ENCODE data around the gene FUNDC2. TPM values are rescaled to one million over a fixed set of nuclear protein-coding genes. Genes with fewer than 3 reads are reported as not detected.
A peak's percentile ranks its signal among the peaks of the same experiment; 100 is the strongest.

FUNDC2 gene
- total RNA-seq, 2 experiments from 2014 or later: 83.7 to 89.0 TPM

GRCh38 chrX:155028129-155028528 lies 1.5 kb downstream of the FUNDC2 start:
- POLR2A ChIA-PET: interaction anchor here (0.9 to 1.1 kb wide), 2 partner anchors 9 to 11 kb away, joined by 3 to 4 read pairs; no protein-coding TSS in a partner anchor
- peak overlapping the region; percentile 95 for H3K27ac Mint-ChIP-seq
- CTCF ChIA-PET: interaction anchor here (1.1 to 1.4 kb wide), 2 partner anchors 20 to 29 kb away, joined by 3 read pairs; no protein-coding TSS in a partner anchor
- ATAC-seq (peak; percentile 7), DNase-seq (peak; percentile 14)
- H3K4me3 Mint-ChIP-seq: peak overlapping the region; percentile 85
- H3K27me3 Mint-ChIP-seq: no peaks in the 10 kb centered on the region
- no peak for TF ChIP-seq CTCF (IDR thresholded peaks at IDR 0.05)
- H3K36me3 Mint-ChIP-seq (ENCODE audit: low read depth): no peaks in the 10 kb centered on the region
- intact Hi-C loops (cut with micrococcal nuclease): no loop called here
- peaks cover 25% of the 10 kb centered on the region for H3K4me1 Mint-ChIP-seq (ENCODE audit: low read depth)
- no peaks in the 10 kb centered on the region for H3K9me3 Mint-ChIP-seq

- H3K9me3 Mint-ChIP-seq: no peaks in the 10 kb centered on the region
- intact Hi-C loops (cut with micrococcal nuclease): no loop called here
These were observed 2.2 kb downstream of the FUNDC2 start for GRCh38 chrX:155028877-155029291.

GRCh38 chrX:155031657-155032056 lies 5.0 kb downstream of the FUNDC2 start:
- H3K36me3 Mint-ChIP-seq (ENCODE audit: low read depth): peaks cover 24% of the 10 kb centered on the region
- no peak for TF ChIP-seq CTCF (IDR thresholded peaks at IDR 0.05)
- no peak overlapping the region for H3K27ac Mint-ChIP-seq
- CTCF ChIA-PET: interaction anchor here (1.5 kb wide), 1 partner anchor 14 kb away, joined by 4 read pairs; no protein-coding TSS in a partner anchor
- ATAC-seq (no peak), DNase-seq (no peak)
- intact Hi-C loops (cut with micrococcal nuclease): no loop called here
- H3K4me1 Mint-ChIP-seq (ENCODE audit: low read depth): peaks cover 22% of the 10 kb centered on the region
- no peak overlapping the region for H3K4me3 Mint-ChIP-seq
- POLR2A ChIA-PET: interaction anchor here (0.6 kb wide), 1 partner anchor 1297 kb away, joined by 5 read pairs; no protein-coding TSS in a partner anchor
- H3K27me3 Mint-ChIP-seq: no peaks in the 10 kb centered on the region
- peaks cover 3% of the 10 kb centered on the region for H3K9me3 Mint-ChIP-seq

More at GRCh38 chrX:155028877-155029291, 2.2 kb downstream of the FUNDC2 start:
- no peaks in the 10 kb centered on the region for H3K27me3 Mint-ChIP-seq
- POLR2A ChIA-PET: interaction anchor here (0.9 kb wide), 1 partner anchor 10 kb away, joined by 4 read pairs; no protein-coding TSS in a partner anchor
- H3K4me1 Mint-ChIP-seq (ENCODE audit: low read depth): peaks cover 27% of the 10 kb centered on the region
- ATAC-seq (no peak), DNase-seq (no peak)
- TF ChIP-seq CTCF (IDR thresholded peaks at IDR 0.05): no peak
- CTCF ChIA-PET: interaction anchor here (1.1 kb wide), 1 partner anchor 28 kb away, joined by 3 read pairs; no protein-coding TSS in a partner anchor
- H3K36me3 Mint-ChIP-seq (ENCODE audit: low read depth): peaks cover 3% of the 10 kb centered on the region
- H3K4me3 Mint-ChIP-seq: peak overlapping the region; percentile 85
- H3K27ac Mint-ChIP-seq: peak overlapping the region; percentile 95

- Mint-ChIP-seq H3K27me3 (no peaks in the 10 kb centered on the region), H3K36me3 (ENCODE audit: low read depth) (peaks cover 35% of the 10 kb centered on the region), H3K4me1 (ENCODE audit: low read depth) (peaks cover 19% of the 10 kb centered on the region), H3K4me3 (no peak overlapping the region), H3K27ac (no peak overlapping the region), H3K9me3 (peaks cover 3% of the 10 kb centered on the region)
- no peak for ATAC-seq
- intact Hi-C loops (cut with micrococcal nuclease): no loop called here
- no peak for DNase-seq
- POLR2A ChIA-PET: interaction anchor here (1.0 kb wide), 1 partner anchor 9 kb away, joined by 3 read pairs; no protein-coding TSS in a partner anchor
- CTCF ChIA-PET: interaction anchor here (1.5 to 4.1 kb wide), 2 partner anchors 20 to 21 kb away, joined by 3 to 11 read pairs; no protein-coding TSS in a partner anchor
- no peak for TF ChIP-seq CTCF (IDR thresholded peaks at IDR 0.05)
These were observed 9.0 kb downstream of the FUNDC2 start for GRCh38 chrX:155035688-155036087.

DNA sequence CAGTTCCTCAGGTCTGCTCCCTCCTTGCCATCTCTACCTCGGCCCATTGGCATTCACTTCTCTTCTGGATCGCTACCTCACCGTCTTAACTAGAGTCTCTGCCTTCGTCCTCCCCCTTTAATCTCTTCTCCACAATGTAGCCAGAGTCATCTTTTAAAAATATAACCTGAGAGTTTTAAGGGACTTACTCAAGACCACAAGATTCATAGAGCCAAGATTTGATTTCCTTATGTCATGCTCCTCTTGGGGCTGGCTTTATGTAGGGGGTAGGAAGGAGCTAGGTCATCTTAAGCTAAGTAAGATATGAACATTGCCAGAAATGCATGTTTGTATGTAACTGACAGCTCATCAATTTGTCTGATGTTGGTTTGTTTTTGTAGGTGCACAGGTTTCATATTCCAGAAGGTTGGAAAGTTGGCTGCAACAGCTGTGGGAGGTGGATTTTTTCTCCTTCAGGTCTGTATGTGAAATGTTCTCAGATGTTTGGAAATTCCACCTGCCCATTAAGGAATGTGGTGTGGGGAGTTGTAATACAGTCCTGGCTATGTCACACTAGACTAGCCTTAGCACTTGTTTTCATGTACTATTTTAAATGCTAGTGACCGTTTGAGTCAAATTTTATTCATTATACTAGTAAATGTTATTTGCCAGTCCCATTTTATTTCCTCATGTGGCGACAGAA lies 19.6 kb downstream of the FUNDC2 start:
- POLR2A ChIA-PET: no interaction called here
- Mint-ChIP-seq H3K9me3 (no peaks in the 10 kb centered on the region), H3K4me3 (no peak overlapping the region), H3K27me3 (no peaks in the 10 kb centered on the region), H3K4me1 (ENCODE audit: low read depth) (peaks cover 44% of the 10 kb centered on the region), H3K27ac (no peak overlapping the region), H3K36me3 (ENCODE audit: low read depth) (peaks cover 18% of the 10 kb centered on the region)
- DNase-seq (no peak), ATAC-seq (no peak)
- CTCF ChIA-PET: interaction anchor here (1.0 to 2.6 kb wide), 4 partner anchors 9 to 47 kb away, joined by 3 to 17 read pairs (median 4); no protein-coding TSS in a partner anchor
- no peak for TF ChIP-seq CTCF (IDR thresholded peaks at IDR 0.05)
- intact Hi-C loops (cut with micrococcal nuclease): no loop called here

All from activated CD8-positive, alpha-beta T cell treated with anti-CD3 and anti-CD28 coated beads for 36 hours (primary cell).